Measurements from ENCODE around the gene TNS2.
A peak's percentile ranks its signal among the peaks of the same experiment; 100 is the strongest.

The TNS2 gene

GRCh38 chr12:53067074-53067992 is 17.5 kb downstream of the TNS2 start:
- Histone ChIP-seq H3K36me3 (ENCODE audit: control insufficient read depth in 5 of 5, insufficient read depth in 5 of 5, low read length in 5 of 5) (peaks cover 0 to 78% (median 49%) of the 10 kb centered on the region in 5 donors), H3K4me1 (ENCODE audit: control insufficient read depth in 5 of 5, insufficient read depth in 5 of 5, low read length in 5 of 5) (peaks cover 31 to 84% (median 81%) of the 10 kb centered on the region in 5 donors), H3K27ac (ENCODE audit: low read depth, low read length) (peak overlapping the region; percentile 93), H3K9ac (ENCODE audit: low read length in 5 of 5) (no peak overlapping the region), H3K4me3 (ENCODE audit: low read depth in 1 of 5, low read length in 5 of 5) (no peak overlapping the region), H3K27me3 (ENCODE audit: control insufficient read depth in 5 of 5, insufficient read depth in 4 of 5, low read length in 5 of 5) (peaks cover 0 to 3% (median 0%) of the 10 kb centered on the region in 5 donors), H3K9me3 (ENCODE audit: control insufficient read depth in 5 of 5, low read length in 5 of 5) (no peaks in the 10 kb centered on the region)

DNA sequence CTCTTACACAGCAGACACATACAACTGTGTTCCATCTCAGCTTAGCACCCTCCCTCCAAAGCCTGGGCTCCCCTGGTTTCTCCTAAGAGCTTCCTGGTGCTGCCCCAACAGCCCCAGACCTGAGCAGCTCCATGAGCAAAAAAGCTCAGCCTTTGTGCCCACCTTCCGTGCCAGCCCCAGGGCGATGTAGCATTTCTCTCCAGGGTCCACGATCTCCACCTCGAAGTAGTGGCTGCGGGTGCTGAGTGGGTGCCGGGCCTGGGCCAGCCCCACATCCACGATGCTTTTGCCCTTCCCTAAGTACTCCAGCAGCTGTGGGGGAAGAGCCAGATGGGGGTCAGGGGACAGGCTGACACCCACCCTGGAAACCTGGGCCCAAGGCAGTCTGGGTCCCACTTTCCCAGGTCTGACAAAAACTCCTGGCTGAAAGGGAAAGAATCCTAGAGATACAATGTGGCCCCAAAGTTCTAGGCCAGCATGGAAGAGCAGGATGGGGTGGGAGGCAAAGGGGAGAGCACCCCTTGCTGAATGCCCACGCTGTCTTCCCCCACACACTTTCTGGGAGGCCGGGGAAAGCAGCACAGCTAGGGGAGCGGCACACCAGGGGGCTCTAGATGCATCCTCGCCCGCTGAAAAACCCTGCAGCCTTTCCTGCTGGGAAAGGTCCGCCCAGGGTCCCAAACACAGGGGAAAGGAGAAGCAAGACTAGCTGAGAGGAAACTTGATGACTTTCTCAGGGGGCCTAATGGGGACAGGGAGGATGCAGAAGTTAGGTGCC is 18.3 kb downstream of the TNS2 start:
- H3K27ac ChIP-seq (ENCODE audit: low read depth, low read length) = peak overlapping the region; percentile 60
- peaks cover 32 to 84% (median 80%) of the 10 kb centered on the region in 5 donors for H3K4me1 ChIP-seq (ENCODE audit: control insufficient read depth in 5 of 5, insufficient read depth in 5 of 5, low read length in 5 of 5)
- H3K27me3 ChIP-seq (ENCODE audit: control insufficient read depth in 5 of 5, insufficient read depth in 4 of 5, low read length in 5 of 5) = peaks cover 0 to 3% (median 0%) of the 10 kb centered on the region in 5 donors
- H3K4me3 ChIP-seq (ENCODE audit: low read depth in 1 of 5, low read length in 5 of 5) = no peak overlapping the region
- H3K9me3 ChIP-seq (ENCODE audit: control insufficient read depth in 5 of 5, low read length in 5 of 5) = no peaks in the 10 kb centered on the region
- peaks cover 0 to 75% (median 41%) of the 10 kb centered on the region in 5 donors for H3K36me3 ChIP-seq (ENCODE audit: control insufficient read depth in 5 of 5, insufficient read depth in 5 of 5, low read length in 5 of 5)
- H3K9ac ChIP-seq (ENCODE audit: low read length in 5 of 5) = peak overlapping the region in 2 of 5 donors; percentile 6 to 42

GRCh38 chr12:53068811-53069585 is 19.1 kb downstream of the TNS2 start:
- Histone ChIP-seq H3K27ac (ENCODE audit: low read depth, low read length) (peak overlapping the region; percentile 60), H3K9ac (ENCODE audit: low read length in 5 of 5) (peak overlapping the region in 1 of 5 donors; percentile 37), H3K4me3 (ENCODE audit: low read depth in 1 of 5, low read length in 5 of 5) (no peak overlapping the region), H3K36me3 (ENCODE audit: control insufficient read depth in 5 of 5, insufficient read depth in 5 of 5, low read length in 5 of 5) (peaks cover 0 to 70% (median 37%) of the 10 kb centered on the region in 5 donors), H3K4me1 (ENCODE audit: control insufficient read depth in 5 of 5, insufficient read depth in 5 of 5, low read length in 5 of 5) (peaks cover 26 to 81% (median 78%) of the 10 kb centered on the region in 5 donors), H3K9me3 (ENCODE audit: control insufficient read depth in 5 of 5, low read length in 5 of 5) (no peaks in the 10 kb centered on the region), H3K27me3 (ENCODE audit: control insufficient read depth in 5 of 5, insufficient read depth in 4 of 5, low read length in 5 of 5) (peaks cover 0 to 3% (median 0%) of the 10 kb centered on the region in 5 donors)

DNA sequence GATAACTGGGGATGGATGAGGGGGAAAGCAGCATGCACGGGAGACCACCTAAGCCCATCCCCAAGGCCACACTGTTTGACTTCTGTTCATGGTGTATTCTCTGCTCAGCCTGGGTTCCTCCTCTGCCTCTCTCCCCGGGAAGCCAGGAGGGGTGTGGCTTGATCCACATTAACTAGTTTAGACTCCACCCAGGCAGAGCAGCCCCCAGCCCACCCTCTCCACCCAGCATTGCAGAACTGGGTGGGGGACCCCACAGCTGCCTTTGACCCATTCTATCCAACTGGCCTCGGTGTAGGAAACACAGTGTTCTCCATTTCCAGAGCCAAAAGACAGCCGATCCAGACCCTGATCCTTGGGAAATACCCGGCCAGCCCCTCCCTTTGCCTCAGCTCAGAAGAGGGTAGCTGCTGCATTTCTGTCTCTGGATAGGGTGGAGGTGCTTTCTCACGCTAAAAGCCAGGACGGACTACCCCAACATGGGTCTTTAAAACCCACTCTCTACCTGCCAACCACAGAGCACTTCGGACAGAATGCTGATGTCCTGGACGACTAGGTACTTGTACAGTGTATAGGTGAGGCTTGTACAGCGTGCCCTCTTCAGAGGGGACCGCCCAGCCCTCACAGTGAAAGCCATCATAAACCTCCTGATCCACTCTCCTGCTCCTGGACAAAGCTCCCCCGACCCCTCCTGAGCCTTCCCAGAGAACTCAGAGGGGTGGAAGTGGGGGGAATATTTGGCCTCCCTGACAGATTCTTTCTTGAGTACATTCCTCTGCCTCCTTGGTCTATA is 20.0 kb downstream of the TNS2 start:
- peaks cover 0 to 3% (median 0%) of the 10 kb centered on the region in 5 donors for H3K27me3 ChIP-seq (ENCODE audit: control insufficient read depth in 5 of 5, insufficient read depth in 4 of 5, low read length in 5 of 5)
- no peaks in the 10 kb centered on the region for H3K9me3 ChIP-seq (ENCODE audit: control insufficient read depth in 5 of 5, low read length in 5 of 5)
- peaks cover 19 to 81% (median 78%) of the 10 kb centered on the region in 5 donors for H3K4me1 ChIP-seq (ENCODE audit: control insufficient read depth in 5 of 5, insufficient read depth in 5 of 5, low read length in 5 of 5)
- H3K27ac ChIP-seq (ENCODE audit: low read depth, low read length) = peak overlapping the region; percentile 72
- peaks cover 0 to 70% (median 37%) of the 10 kb centered on the region in 5 donors for H3K36me3 ChIP-seq (ENCODE audit: control insufficient read depth in 5 of 5, insufficient read depth in 5 of 5, low read length in 5 of 5)
- no peak overlapping the region for H3K4me3 ChIP-seq (ENCODE audit: low read depth in 1 of 5, low read length in 5 of 5)
- peak overlapping the region in 1 of 5 donors; percentile 37 for H3K9ac ChIP-seq (ENCODE audit: low read length in 5 of 5)

DNA sequence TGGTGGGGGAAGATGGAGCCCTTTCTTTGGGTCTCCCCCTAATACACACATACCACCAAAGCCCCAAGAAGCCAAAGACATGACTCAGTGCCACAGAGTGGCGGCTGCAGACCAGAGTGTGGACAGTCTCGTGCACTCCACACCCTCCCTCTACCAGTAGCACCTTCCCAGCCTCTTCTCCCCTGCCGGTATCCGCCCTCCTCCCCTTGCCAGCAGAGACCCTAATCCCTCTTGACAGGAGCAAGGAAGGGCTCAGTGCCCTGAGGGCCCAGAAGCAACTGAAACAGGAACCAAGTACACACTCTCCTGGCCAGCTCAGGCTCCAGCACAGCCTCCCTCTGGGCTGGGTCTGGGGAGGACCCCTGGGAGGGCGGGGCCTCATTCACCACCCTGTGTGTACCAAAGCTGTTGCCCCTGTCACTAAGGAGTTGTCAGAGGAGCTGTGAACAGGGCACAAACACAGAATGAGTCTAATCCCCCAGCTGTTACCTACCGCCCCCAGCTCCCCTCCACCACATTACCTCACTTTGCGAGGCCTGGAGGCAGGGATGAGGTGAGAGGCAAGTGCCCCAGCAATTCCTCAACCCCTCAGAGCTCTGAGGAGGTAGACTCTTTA is 21.1 kb downstream of the TNS2 start:
- peaks cover 17 to 70% (median 68%) of the 10 kb centered on the region in 5 donors for H3K4me1 ChIP-seq (ENCODE audit: control insufficient read depth in 5 of 5, insufficient read depth in 5 of 5, low read length in 5 of 5)
- H3K36me3 ChIP-seq (ENCODE audit: control insufficient read depth in 5 of 5, insufficient read depth in 5 of 5, low read length in 5 of 5) = peaks cover under 1 to 71% (median 41%) of the 10 kb centered on the region in 5 donors
- H3K27ac ChIP-seq (ENCODE audit: low read depth, low read length) = peak overlapping the region; percentile 72
- no peaks in the 10 kb centered on the region for H3K9me3 ChIP-seq (ENCODE audit: control insufficient read depth in 5 of 5, low read length in 5 of 5)
- H3K9ac ChIP-seq (ENCODE audit: low read length in 5 of 5) = no peak overlapping the region
- H3K4me3 ChIP-seq (ENCODE audit: low read depth in 1 of 5, low read length in 5 of 5) = no peak overlapping the region
- H3K27me3 ChIP-seq (ENCODE audit: control insufficient read depth in 5 of 5, insufficient read depth in 4 of 5, low read length in 5 of 5) = peaks cover 0 to 3% (median 0%) of the 10 kb centered on the region in 5 donors

DNA sequence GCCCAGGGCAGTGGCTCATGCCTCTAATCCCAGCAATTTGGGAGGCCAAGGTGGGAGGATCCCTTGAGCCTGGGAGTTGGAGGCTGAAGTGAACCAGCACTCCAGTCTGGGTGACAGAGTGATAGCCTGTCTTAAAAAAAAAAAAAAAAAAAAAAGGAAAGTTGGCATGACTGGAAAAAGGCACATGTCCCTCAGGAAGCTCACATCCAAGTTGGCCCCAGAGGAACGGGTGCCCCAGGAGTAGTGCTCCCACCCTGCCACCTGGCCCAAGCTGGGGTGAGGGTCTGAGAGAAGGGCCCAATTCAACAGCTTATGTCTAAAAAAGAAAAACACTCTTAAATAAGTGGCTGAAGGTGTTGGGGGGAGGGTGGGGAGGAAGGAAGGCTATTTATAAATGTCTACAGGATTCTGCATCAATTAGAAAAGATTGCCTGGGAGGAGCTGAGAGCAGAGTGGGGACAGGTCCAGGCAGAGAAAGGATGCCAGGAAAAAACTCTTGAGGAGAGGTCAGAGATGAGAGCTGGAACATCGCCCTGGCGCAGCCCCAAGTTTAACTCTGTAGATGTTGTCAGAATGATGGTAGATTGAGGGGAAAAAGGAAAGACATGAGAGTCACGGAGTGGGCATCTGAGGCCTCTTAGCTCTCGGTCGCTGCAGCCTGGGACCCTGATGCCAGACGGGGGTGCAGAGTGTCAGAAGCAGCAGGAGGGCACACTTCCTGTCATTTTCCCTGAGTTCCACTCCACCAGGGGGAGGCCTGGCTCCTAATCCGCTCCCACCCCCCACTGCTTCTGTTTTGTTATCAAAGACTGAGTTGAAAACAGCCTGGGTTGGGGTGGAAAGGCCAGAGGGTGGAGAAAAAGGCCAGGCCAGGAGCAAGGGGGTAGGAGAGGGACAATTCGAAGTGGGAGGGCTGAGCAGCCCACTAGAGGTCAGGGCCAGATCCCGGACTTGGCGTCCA is 22.0 kb downstream of the TNS2 start:
- H3K4me1 ChIP-seq (ENCODE audit: control insufficient read depth in 5 of 5, insufficient read depth in 5 of 5, low read length in 5 of 5) = peaks cover 11 to 63% (median 61%) of the 10 kb centered on the region in 5 donors
- H3K27me3 ChIP-seq (ENCODE audit: control insufficient read depth in 5 of 5, insufficient read depth in 4 of 5, low read length in 5 of 5) = no peaks in the 10 kb centered on the region
- peaks cover 4 to 73% (median 45%) of the 10 kb centered on the region in 5 donors for H3K36me3 ChIP-seq (ENCODE audit: control insufficient read depth in 5 of 5, insufficient read depth in 5 of 5, low read length in 5 of 5)
- H3K9ac ChIP-seq (ENCODE audit: low read length in 5 of 5) = peak overlapping the region in 3 of 5 donors; percentile 3 to 52 (median 33)
- peak overlapping the region; percentile 72 for H3K27ac ChIP-seq (ENCODE audit: low read depth, low read length)
- peak overlapping the region in 4 of 5 donors; percentile 22 to 37 (median 30) for H3K4me3 ChIP-seq (ENCODE audit: low read depth in 1 of 5, low read length in 5 of 5)
- no peaks in the 10 kb centered on the region for H3K9me3 ChIP-seq (ENCODE audit: control insufficient read depth in 5 of 5, low read length in 5 of 5)

DNA sequence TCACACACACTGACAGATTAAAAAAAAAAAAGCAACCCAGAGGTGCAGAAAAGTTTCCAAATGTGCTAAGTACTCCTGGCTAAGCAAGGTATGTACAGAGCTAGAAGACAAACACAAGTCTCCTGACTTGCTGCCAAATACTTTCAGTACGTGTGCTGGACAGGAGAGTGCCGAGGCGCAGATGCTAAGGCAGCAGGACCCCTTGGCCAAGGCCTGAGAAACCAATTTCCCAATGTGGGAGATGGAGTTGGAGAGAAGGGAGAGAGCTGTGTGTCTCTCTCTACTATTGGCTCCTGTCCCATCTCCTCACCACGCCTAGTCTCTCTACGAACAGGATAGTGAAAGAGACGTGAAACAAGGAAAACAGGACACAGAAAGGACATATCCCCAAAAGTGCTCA is 24.0 kb downstream of the TNS2 start:
- Histone ChIP-seq H3K4me1 (ENCODE audit: control insufficient read depth in 5 of 5, insufficient read depth in 5 of 5, low read length in 5 of 5) (peaks cover 13 to 71% (median 62%) of the 10 kb centered on the region in 5 donors), H3K9me3 (ENCODE audit: control insufficient read depth in 5 of 5, low read length in 5 of 5) (no peaks in the 10 kb centered on the region), H3K36me3 (ENCODE audit: control insufficient read depth in 5 of 5, insufficient read depth in 5 of 5, low read length in 5 of 5) (peaks cover 4 to 61% (median 40%) of the 10 kb centered on the region in 5 donors), H3K27ac (ENCODE audit: low read depth, low read length) (no peak overlapping the region), H3K4me3 (ENCODE audit: low read depth in 1 of 5, low read length in 5 of 5) (no peak overlapping the region), H3K9ac (ENCODE audit: low read length in 5 of 5) (peak overlapping the region in 1 of 5 donors; percentile 8), H3K27me3 (ENCODE audit: control insufficient read depth in 5 of 5, insufficient read depth in 4 of 5, low read length in 5 of 5) (no peaks in the 10 kb centered on the region)
